SK-N-MC (cell line): ENCODE results near the gene CARMIL1.

Experiments used
- DNase-seq: peaks from one replicate; pipeline ENCODE4 v3.0.0-alpha.2; 2011; ENCODE audit warnings: low read depth, low spot score
- H3K27ac ChIP-seq: fragments of 200-600 bp; sonication (generic); 2 replicates; pipeline ENCODE4 v1.5.1; 2016; ENCODE audit warnings: mixed run types
- H3K36me3 ChIP-seq: fragments of 200-600 bp; sonication (generic); 2 replicates; pipeline ENCODE4 v1.6.1; 2017; ENCODE audit warnings: antibody characterized with exemption, low read length, mixed read lengths; ENCODE audit not compliant: insufficient read depth
- H3K4me3 ChIP-seq: fragments of 200-600 bp; sonication (generic); 2 replicates; pipeline ENCODE4 v1.5.1; 2016
- H3K9ac ChIP-seq: fragments of 200-600 bp; sonication (generic); 2 replicates; pipeline ENCODE4 v1.8.0; 2017; ENCODE audit warnings: mixed run types, mixed read lengths; ENCODE audit not compliant: insufficient read length
- H3K9me3 ChIP-seq: fragments of 200-600 bp; sonication (generic); 2 replicates; pipeline ENCODE4 v1.6.1; 2017; ENCODE audit warnings: low read depth, mild to moderate bottlenecking, antibody characterized with exemption, low read length, moderate library complexity, mixed read lengths
- EZH2 ChIP-seq: fragments of 200-600 bp; sonication (generic); IDR thresholded peaks from one replicate; pipeline ENCODE4 v1.6.1; 2017; ENCODE audit warnings: antibody characterized with exemption
- FOXP2 ChIP-seq: optimal IDR thresholded peaks from 2 replicates; pipeline ENCODE3; 2011; ENCODE audit warnings: mild to moderate bottlenecking, moderate library complexity; ENCODE audit not compliant: insufficient read depth; ENCODE audit errors: extremely low read length, control extremely low read depth
- POLR2AphosphoS5 ChIP-seq: IDR thresholded peaks from 2 replicates; pipeline ENCODE4 v1.6.1; 2012; ENCODE audit warnings: mild to moderate bottlenecking, low read depth, low read length, borderline replicate concordance

The CARMIL1 gene

DNA sequence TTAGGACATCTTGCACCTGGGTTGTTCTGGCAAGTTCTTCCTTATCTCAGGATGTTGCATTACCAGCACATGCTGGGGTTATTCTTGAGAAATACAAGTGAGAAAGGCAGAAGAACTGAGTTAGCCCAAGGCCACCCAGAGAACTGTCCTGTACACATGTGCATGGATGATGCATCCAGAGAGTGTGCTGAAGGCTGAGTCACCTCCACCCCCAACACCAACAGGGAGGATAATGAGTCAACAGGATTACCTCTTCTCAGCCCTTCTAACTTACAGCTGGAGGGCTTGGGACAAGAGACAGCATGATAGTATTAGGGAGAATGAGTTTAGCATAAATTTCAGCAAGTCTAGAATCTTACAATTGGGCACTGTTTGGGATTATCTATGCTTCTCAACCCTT is 381.3 kb downstream of the CARMIL1 start:
- H3K9ac ChIP-seq: no peak overlapping the region
- no peaks in the 10 kb centered on the region for H3K9me3 ChIP-seq
- DNase-seq: no peak
- no peaks in the 10 kb centered on the region for H3K36me3 ChIP-seq
- no peak overlapping the region for H3K27ac ChIP-seq
- no peak overlapping the region for H3K4me3 ChIP-seq
- TF ChIP-seq FOXP2 (no peak), POLR2AphosphoS5 (no peak), EZH2 (no peak)

DNA sequence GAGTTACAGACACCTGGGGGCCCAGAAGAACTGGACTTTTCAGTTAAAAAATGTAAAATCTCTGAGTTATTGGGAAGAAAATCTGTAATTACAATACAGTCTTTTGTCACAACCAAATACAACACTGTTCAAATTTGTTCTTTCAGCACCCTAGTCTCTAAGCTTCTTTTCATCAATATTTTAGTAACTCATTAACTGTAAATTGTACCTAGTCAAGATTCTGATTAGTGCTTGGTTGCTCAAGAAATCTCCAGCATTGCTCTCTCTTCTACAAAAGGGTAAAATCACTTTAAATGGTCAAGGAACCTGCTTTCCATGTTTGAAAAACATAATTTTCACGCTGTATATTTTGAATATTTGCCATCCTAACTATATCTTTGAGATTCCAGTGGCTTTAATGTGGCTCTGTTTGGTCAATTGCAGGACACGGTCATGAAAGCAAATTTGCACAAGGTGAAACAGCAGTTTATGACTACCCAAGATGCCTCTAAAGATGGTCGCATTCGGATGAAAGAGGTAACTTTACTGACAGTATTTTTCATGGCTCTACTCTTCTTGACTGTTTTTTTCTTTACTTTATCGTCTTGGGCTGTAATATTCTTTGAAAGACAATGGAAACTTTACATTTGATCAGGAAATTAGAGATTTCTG is 382.1 kb downstream of the CARMIL1 start:
- Histone ChIP-seq H3K4me3 (no peak overlapping the region), H3K27ac (no peak overlapping the region), H3K9ac (no peak overlapping the region), H3K9me3 (no peaks in the 10 kb centered on the region), H3K36me3 (no peaks in the 10 kb centered on the region)
- no peak for DNase-seq
- no peak for TF ChIP-seq EZH2
- no peak for TF ChIP-seq POLR2AphosphoS5
- TF ChIP-seq FOXP2: no peak

DNA sequence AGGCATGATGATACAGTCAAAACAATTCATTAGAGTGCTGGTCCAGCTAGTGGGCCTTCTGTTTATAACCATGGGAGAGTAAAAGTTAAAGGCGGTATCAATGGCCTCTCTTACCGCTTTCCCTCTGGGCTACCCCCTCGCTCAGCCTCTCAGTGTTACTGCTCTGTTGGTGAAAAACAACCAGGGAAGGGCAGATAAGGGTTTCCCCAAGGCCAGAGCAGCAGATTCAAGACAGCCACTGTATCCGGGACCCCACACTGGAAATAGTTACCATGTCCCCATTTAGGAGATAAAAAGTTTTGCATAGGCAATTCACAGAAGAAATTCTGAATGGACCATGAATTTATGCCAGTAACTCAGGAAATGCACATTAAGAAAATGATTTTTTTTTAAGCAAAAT is 386.3 kb downstream of the CARMIL1 start:
- Histone ChIP-seq H3K27ac (no peak overlapping the region), H3K9me3 (no peaks in the 10 kb centered on the region), H3K9ac (no peak overlapping the region), H3K4me3 (no peak overlapping the region), H3K36me3 (no peaks in the 10 kb centered on the region)
- TF ChIP-seq POLR2AphosphoS5 (no peak), EZH2 (no peak), FOXP2 (no peak)
- DNase-seq: no peak

DNA sequence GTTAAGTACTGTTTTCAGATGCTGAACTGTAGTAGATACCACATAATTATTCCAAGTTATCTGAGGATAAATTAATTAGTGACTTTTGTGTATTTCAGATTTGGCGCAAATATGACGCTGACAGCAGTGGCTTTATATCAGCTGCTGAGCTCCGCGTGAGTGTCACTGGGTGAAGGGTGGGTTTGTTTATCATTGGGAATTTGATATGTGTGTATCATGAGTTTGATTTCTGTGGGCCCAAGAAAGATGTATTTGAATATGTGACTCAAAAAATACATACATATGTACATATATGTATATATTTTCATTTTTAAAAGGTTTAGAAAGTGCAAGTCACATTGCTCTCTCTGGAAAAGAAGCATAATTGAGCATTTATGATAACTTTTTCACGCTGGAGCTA is 390.2 kb downstream of the CARMIL1 start:
- DNase-seq: no peak
- Histone ChIP-seq H3K4me3 (no peak overlapping the region), H3K9me3 (no peaks in the 10 kb centered on the region), H3K27ac (no peak overlapping the region), H3K9ac (no peak overlapping the region), H3K36me3 (no peaks in the 10 kb centered on the region)
- TF ChIP-seq FOXP2 (no peak), POLR2AphosphoS5 (no peak), EZH2 (no peak)
